NCI-H2196 (cell line): ENCODE data around the gene SELENOI.
"Not testable (repeated sequence)": the region's sequence is repeated elsewhere in the genome, so short reads cannot be mapped to it uniquely, and the experiment has no call there.

Experiments used
- DNase-seq: peaks from one replicate; lab custom pipeline; 2025; ENCODE audit not compliant: unreplicated experiment; lab: John Stamatoyannopoulos, UW

The SELENOI gene

GRCh38 chr2:26326514-26326913 lies 19.4 kb upstream of the SELENOI start:
- DNase-seq = no peak

DNA sequence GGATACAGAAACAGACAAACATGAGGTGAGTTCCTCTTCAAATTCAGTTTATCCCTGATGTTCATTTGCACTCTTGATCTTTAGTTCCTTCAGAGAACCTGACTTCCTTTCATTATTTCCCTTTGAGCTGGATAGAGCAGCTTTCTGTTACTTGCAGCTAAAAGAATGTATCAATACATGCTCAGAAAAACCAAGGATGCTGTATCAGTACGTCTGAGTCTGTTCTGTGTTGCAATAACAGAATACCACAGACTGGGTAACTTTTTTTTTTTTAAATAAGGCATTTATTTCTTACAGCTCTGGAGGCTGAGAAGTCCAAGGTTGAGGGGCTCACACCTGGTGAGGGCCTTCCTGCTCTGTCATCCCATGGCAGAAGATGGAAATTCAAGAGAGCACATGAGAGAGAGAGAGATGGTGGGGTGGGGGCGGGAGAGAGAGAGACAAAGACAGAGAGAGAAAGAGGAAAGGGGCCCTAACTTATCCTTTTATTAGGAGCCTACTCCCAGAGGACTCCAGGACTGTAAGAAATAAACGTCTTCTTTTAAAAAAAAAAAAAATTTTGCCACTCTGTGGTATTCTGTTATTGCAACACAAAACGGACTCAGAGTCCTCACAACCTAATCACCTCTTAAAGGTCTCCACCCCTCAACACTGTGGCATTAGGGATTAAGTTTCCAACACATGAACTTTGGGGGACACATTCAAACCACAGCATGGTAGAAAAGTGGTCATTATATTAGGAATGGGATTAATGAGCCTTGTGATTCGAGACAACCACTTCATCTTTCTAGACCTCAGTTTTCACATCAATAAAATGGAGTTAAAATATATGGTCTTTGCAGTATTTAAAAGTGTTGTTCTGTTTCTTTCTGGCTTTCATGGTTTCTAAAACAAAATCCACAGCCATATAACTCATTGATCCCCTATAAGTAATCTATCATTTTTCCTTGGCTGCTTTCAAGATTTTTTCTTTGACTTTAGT lies 18.4 kb upstream of the SELENOI start:
- DNase-seq = no peak

- not testable (repeated sequence) for DNase-seq
Observed at GRCh38 chr2:26329083-26329482, 16.9 kb upstream of the SELENOI start.

DNA sequence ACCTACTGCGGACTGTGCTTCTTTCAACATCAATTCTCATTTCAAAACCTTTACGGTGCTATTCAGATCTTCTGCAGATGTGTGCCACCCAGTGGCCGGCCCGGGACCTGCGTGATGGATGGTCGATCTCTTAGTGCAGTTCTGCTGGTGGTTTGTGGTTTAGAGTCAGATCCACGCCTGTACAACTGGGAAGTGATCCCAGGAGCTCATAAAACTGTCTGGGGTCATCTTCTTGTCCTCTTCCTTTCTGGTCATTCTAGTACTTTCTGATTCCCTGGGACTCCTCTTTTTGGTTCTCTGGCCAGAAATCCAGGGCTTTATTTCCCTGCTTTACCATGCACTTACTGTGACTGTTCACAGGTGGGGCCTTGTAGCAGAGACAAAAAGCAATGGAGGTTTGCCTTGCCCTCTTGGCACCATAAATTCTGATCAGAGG lies 15.8 kb upstream of the SELENOI start:
- DNase-seq = peak; percentile 79

DNA sequence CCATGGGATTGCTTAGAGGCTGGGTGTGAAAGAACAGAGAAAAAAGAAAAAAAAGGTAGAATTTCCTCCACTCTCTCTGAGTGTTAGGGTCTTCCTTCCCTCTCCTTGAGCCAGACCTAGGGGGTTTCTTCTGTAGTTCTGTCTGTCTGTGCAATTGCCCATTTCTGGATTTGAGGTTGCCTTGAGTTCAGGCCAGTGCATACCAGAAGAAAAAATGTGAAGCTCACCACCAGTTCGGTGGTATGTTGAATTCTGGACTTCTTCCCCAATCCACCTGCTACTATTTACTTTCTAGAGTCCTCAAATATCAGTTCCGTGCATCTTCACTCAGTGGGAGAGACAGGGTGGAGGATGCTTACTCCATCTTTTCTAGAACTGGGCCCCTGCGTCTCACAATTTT lies 15.3 kb upstream of the SELENOI start:
- DNase-seq = no peak

DNA sequence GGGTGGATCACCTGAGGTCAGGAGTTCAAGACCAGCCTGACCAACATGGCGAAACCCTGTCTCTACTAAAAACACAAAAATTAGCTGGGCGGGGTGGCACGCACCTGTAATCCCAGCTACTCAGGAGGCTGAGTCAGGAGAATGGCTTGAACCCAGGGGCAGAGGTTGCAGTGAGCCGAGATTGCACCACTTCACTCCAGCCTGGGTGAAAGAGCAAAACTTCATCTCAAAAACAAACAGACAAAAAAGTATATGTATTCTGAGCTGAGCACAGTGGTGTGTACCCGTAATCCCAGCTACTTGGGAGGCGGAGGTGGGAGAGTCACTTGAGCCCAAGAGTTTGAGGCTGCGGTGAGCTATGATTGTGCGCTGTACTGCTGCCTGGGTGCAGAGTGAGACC lies 14.6 kb upstream of the SELENOI start:
- not testable (repeated sequence) for DNase-seq

- DNase-seq = no peak
Observed at GRCh38 chr2:26333293-26333692, 12.7 kb upstream of the SELENOI start.

- DNase-seq = no peak
Observed at GRCh38 chr2:26335231-26335630, 10.7 kb upstream of the SELENOI start.

- no peak for DNase-seq
Observed at GRCh38 chr2:26336719-26337118, 9.2 kb upstream of the SELENOI start.

- DNase-seq = no peak
Observed at GRCh38 chr2:26337298-26337697, 8.6 kb upstream of the SELENOI start.

DNA sequence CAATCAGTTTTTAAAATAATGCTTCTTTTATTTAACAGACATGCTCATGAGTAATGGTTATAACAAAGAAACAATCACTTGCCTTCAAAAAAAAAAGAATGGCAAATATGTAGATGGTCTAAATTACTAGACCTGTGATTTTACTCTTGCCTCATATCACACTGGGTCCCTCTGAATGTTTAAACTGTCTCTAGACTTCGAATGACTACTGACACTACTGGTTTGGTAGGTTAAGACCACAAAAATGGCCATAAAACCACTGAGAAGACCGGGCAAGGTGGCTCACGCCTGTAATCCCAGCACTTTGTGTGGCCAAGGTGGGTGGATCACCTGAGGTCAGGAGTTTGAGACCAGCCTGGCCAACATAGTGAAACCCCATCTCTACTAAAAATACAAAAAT lies 5.1 kb upstream of the SELENOI start:
- no peak for DNase-seq

GRCh38 chr2:26344581-26345282 lies 1.2 kb upstream of the SELENOI start:
- peak; percentile 12 for DNase-seq

DNA sequence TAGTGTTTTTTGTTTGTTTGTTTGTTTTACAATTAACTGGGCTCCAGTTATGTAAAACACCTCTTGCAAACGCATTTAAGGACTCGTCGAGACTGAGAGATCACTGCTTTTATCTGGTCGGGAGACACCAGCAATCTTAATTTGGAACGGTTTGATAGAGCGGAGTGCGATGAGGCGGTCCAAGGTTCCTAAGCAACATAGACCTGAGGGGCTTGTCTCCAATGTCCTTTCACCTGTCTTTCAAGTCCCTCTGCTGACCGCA lies 729 bp upstream of the SELENOI start:
- DNase-seq = no peak

DNA sequence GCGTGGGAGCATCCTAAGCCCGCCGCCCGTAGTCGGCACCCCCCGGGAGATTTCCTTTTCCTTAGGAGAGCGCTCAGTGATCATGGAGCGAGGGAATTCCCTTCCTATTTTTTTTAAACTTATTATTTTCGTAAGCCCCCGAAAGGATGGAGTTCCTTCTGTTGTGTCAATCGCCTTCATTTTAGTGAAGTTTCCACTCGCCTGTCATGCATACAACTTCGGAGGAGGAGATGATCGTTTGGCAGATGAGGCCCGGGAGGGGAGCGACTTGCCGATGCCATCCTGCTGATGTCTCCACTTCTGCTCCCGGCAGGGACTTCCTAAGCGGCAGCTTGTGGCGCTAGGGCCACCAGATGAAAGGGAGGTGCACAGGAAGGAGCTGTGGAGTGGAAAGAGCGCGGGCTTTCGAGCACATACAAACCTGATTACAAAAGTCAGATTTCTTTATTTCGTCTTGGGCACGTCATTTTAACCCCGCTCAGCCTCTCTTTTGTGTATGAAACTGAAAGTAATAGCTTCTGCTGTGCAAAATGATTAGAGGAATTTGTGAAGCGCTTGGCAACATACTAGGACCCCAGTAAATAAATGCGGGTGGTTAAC lies 611 bp downstream of the SELENOI start, which contains the start of gene ADGRF3:
Gene ADGRF3, minus strand, starts transcription at position 336 of the 600 bp plus-strand sequence. CDS start 555 bp downstream, outside the sequence.
- DNase-seq = peak; percentile 34

GRCh38 chr2:26347286-26347865 lies 1.4 kb downstream of the SELENOI start:
- DNase-seq = peak; percentile 7

DNA sequence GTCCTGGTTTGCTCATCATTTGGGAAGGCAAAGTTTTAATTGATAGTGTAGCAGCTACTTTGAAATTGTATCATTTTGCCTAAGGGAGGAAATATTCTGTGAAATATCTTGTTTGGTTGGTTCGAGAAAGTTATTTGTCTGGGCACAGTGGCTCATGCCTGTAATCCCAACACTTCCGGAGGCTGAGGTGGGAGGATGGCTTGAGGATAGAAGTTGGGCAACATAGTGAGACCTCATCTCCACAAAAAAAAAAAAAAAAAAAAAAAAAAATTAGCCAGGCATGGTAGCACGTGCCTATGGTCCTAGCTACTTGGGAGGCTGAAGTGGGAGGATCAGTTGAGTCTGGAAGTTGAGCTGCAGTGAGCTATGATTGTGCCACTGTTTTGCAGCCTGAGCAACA lies 3.7 kb downstream of the SELENOI start:
- DNase-seq = no peak

GRCh38 chr2:26351375-26352090 lies 5.6 kb downstream of the SELENOI start:
- DNase-seq = no peak

- no peak for DNase-seq
Observed at GRCh38 chr2:26352892-26353291, 6.9 kb downstream of the SELENOI start.

DNA sequence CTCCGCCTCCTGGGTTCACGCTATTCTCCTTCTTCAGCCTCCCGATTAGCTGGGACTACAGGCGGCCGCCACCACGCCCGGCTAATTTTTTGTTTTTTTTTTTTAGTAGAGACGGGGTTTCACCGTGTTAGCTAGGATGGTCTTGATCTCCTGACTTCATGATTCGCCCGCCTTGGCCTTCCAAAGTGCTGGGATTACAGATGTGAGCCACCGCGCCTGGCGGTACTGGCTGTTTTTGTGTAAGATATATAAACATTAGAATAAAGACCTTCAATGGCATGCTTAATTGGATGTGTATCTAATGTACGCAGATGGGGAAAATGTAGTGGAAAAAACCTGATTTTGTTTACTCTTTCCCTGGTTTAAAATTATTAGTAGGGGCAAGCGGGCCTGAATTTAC lies 8.5 kb downstream of the SELENOI start:
- not testable (repeated sequence) for DNase-seq

DNA sequence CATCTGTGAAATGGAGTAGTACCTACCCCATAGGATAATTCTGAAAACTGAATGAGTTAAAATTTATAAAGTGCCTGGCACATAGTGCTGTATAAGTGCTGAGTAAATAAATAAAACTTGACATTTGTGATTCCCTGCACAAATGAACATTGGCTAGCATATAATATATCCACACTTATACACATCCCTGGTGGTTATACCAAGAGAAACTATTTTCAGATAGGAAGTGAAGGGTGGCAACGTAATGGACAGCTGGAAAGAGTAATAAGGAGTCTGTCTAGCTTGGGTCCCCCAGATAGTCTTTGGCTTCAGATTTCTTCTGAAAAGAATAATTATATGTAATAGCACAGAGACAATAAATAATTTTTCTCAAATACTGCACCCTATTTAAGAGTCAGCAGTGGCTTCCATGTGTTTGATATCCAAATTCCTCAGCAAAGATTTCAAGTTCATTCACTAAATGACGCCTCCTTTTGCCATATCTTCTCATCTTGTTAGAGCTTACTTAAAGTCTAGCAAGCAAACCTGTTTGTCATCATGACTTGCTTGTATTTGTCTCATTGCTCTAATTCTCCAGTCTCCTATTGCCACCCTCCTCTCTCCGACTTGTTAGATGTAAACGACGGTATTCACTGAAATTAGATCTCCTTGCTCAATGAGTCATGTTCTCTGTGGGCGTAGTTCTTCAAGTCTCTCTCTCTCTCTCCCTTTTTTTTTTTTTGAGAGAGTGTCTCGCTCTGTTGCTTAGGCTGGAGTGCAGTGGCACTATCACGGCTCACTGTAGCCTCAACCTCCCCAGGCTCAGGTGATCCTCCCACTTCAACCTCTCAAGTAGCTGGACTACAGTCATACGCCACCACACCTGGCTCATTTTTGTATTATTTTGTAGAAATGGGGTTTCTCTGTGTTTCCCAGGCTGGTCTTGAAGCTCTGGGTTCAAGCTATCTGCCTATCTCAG lies 9.4 kb downstream of the SELENOI start:
- peak; percentile 65 for DNase-seq
